Liver (tissue), 9 donors: ENCODE measurements around the gene USP6NL. TPM values are rescaled to one million over a fixed set of nuclear protein-coding genes. Genes with fewer than 3 reads are reported as not detected.

Experiments used
- DNase-seq: peaks from one replicate; pipeline ENCODE4 v3.0.0-alpha.2; 2017; ENCODE audit warnings: low spot score
- H3K27ac ChIP-seq, 2 donors: one replicate each; pipeline ENCODE4 v1.7.0; 2013; ENCODE audit warnings: inconsistent platforms in 2 of 2, low read length in 2 of 2, control low read depth in 1 of 2, low read depth in 1 of 2, mild to moderate bottlenecking in 1 of 2
- H3K27me3 ChIP-seq, 4 donors: one replicate each; pipeline versions ENCODE4 v1.6.1 to v1.7.0; 2013; ENCODE audit warnings: low read length in 3 of 4, inconsistent platforms in 1 of 4, mild to moderate bottlenecking in 1 of 4, moderate library complexity in 1 of 4; ENCODE audit not compliant: control insufficient read depth in 4 of 4, insufficient read depth in 4 of 4
- H3K36me3 ChIP-seq, 4 donors: one replicate each; pipeline versions ENCODE4 v1.6.1 to v1.7.0; 2013; ENCODE audit warnings: low read length in 3 of 4, mild to moderate bottlenecking in 3 of 4, low read depth in 1 of 4, moderate library complexity in 1 of 4; ENCODE audit not compliant: control insufficient read depth in 4 of 4, insufficient read depth in 3 of 4
- H3K4me1 ChIP-seq, 4 donors: one replicate each; pipeline versions ENCODE4 v1.6.1 to v1.7.0; 2013; ENCODE audit warnings: low read length in 3 of 4, mild to moderate bottlenecking in 3 of 4, moderate library complexity in 1 of 4; ENCODE audit not compliant: control insufficient read depth in 4 of 4, insufficient read depth in 4 of 4
- H3K4me3 ChIP-seq, 3 donors: one replicate each; pipeline versions ENCODE4 v1.6.1 to v1.7.0; 2013; ENCODE audit warnings: low read length in 3 of 3, control low read depth in 1 of 3, low read depth in 1 of 3, mild to moderate bottlenecking in 1 of 3
- H3K9ac ChIP-seq, 2 donors: one replicate each; pipeline ENCODE4 v1.7.0; 2013; ENCODE audit warnings: low read length in 2 of 2, mild to moderate bottlenecking in 2 of 2, moderate library complexity in 2 of 2, control low read depth in 1 of 2, low read depth in 1 of 2
- H3K9me3 ChIP-seq, 4 donors: one replicate each; pipeline versions ENCODE4 v1.6.1 to v1.7.0; 2013; ENCODE audit warnings: low read length in 3 of 4; ENCODE audit not compliant: control insufficient read depth in 4 of 4
- EGR1 ChIP-seq, 2 donors: IDR thresholded peaks; 2 replicates each; pipeline ENCODE4 v1.6.1; 2016 to 2018; ENCODE audit warnings: antibody characterized with exemption in 2 of 2, low read depth in 2 of 2
- FOXA1 ChIP-seq: IDR thresholded peaks from 2 replicates; pipeline ENCODE4 v1.6.1; 2016; ENCODE audit warnings: antibody characterized with exemption
- FOXA2 ChIP-seq: IDR thresholded peaks from 2 replicates; pipeline ENCODE4 v1.6.1; 2016; ENCODE audit warnings: antibody characterized with exemption
- GABPA ChIP-seq, 2 donors: IDR thresholded peaks in 1 of 2; conservative IDR thresholded peaks in 1 of 2; 2 replicates each; pipeline ENCODE4 v1.6.1; 2016; ENCODE audit warnings: antibody characterized with exemption in 2 of 2, mild to moderate bottlenecking in 1 of 2, moderate library complexity in 1 of 2
- HNF4A ChIP-seq, 2 donors: conservative IDR thresholded peaks; 2 replicates each; pipeline ENCODE4 v1.6.1; 2016; ENCODE audit warnings: antibody characterized with exemption in 2 of 2, mild to moderate bottlenecking in 2 of 2
- HNF4G ChIP-seq: IDR thresholded peaks from 2 replicates; pipeline ENCODE4 v1.6.1; 2016; ENCODE audit warnings: antibody characterized with exemption
- JUND ChIP-seq, 2 donors: IDR thresholded peaks; 2 replicates each; pipeline ENCODE4 v1.6.1; 2016; ENCODE audit warnings: antibody characterized with exemption in 2 of 2
- NR2F2 ChIP-seq: IDR thresholded peaks from 2 replicates; pipeline ENCODE4 v1.6.1; 2016; ENCODE audit warnings: antibody characterized with exemption
- RAD21 ChIP-seq, 2 donors: IDR thresholded peaks; 2 replicates each; pipeline ENCODE4 v1.6.1; 2016; ENCODE audit warnings: antibody characterized with exemption in 2 of 2, mild to moderate bottlenecking in 2 of 2
- SP1 ChIP-seq: IDR thresholded peaks from 2 replicates; pipeline ENCODE4 v1.6.1; 2018; ENCODE audit warnings: antibody characterized with exemption, mild to moderate bottlenecking
- WGBS: extraction: QIAGEN DNeasy Blood & Tissue Kit; methylation state at CpG from one replicate; pipeline ENCODE4 v1.1.7; 2013; 5-methylcytosine and 5-hydroxymethylcytosine counted together
- polyA plus RNA-seq, 2 donors: library from polyadenylated mRNA; stranded (reverse) in 1 of 2; unstranded in 1 of 2; fragments of 200-250 nt in 1 of 2; fragments of >200 nt in 1 of 2; fragmentation: Nextera tagmentation in 1 of 2; extraction: Ambion mirVana in 1 of 2; gene quantifications; one replicate each; pipeline versions ENCODE4 v1.2.1 to v1.2.3, GENCODE V29; 2013 to 2015
- total RNA-seq, 2 donors: library from RNA; depleted of rRNA; stranded (reverse); fragments of >200 nt; gene quantifications; one replicate each; pipeline ENCODE4 v1.2.3, GENCODE V29; 2014
- TF ChIP-seq, protein P1 (sequence below): IDR thresholded peaks from 2 replicates; pipeline ENCODE4 v1.6.1; 2016; ENCODE audit warnings: antibody characterized with exemption, mild to moderate bottlenecking
- TF ChIP-seq, protein P2 (sequence below): IDR thresholded peaks from 2 replicates; pipeline ENCODE4 v1.6.1; 2016; ENCODE audit warnings: antibody characterized with exemption
- TF ChIP-seq, protein P3 (sequence below): fragments of 150-350 bp; IDR thresholded peaks from 2 replicates; pipeline ENCODE4 v1.5.1; 2017; ENCODE audit warnings: improper control_type of control experiment, low read depth, low read length; ENCODE audit not compliant: missing input control
- TF ChIP-seq, protein P4 (sequence below): IDR thresholded peaks from 2 replicates; pipeline ENCODE4 v1.6.1; 2016; ENCODE audit warnings: antibody characterized with exemption
- donor health status: healthy.
- donor health status: healthy.
- donor health status: healthy.
- donor health status: healthy.
- donor health status: healthy.

USP6NL gene
- total and polyA plus RNA-seq, 4 donors = 3.8 to 15.0 (median 10.2) TPM

DNA sequence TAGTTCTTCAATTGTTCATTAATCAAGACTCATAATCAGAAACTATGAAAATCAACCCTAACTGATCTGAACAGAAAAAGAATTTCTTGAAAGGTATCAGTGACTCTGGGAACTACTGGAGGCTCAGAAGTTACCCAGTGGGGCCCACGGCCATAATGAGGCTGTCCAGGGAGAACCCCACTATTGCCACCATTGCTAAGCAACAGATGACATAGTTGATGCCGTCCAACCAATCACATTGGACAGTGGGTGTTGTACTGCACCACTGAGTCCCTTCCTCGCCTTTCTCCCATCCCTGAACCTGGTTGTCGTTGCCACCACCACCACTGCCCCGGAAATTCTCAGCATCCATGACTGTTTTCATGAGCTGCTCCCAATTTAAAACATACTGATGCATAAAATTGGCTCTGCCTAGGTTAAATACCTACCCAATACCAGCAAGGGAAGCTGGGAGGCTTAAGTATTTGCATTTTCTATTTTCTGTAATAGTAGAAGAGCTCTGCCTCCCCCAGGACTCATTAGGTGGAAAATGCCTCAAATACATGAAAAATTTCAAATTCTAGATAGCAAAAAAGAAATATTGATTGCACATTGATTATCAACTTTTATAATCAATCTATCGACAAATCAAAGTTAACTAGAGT, 26.7 kb upstream of the USP6NL start:
- Histone ChIP-seq H3K36me3 (no peaks in the 10 kb centered on the region), H3K27ac (no peak overlapping the region), H3K4me3 (no peak overlapping the region), H3K4me1 (peaks cover 12 to 15% (median 12%) of the 10 kb centered on the region in 4 donors), H3K27me3 (no peaks in the 10 kb centered on the region), H3K9me3 (no peaks in the 10 kb centered on the region), H3K9ac (no peak overlapping the region)
- DNase-seq = no peak
- WGBS = 94% methylated on average over 6 of the region's 6 CpGs
- TF ChIP-seq, protein P1, sequence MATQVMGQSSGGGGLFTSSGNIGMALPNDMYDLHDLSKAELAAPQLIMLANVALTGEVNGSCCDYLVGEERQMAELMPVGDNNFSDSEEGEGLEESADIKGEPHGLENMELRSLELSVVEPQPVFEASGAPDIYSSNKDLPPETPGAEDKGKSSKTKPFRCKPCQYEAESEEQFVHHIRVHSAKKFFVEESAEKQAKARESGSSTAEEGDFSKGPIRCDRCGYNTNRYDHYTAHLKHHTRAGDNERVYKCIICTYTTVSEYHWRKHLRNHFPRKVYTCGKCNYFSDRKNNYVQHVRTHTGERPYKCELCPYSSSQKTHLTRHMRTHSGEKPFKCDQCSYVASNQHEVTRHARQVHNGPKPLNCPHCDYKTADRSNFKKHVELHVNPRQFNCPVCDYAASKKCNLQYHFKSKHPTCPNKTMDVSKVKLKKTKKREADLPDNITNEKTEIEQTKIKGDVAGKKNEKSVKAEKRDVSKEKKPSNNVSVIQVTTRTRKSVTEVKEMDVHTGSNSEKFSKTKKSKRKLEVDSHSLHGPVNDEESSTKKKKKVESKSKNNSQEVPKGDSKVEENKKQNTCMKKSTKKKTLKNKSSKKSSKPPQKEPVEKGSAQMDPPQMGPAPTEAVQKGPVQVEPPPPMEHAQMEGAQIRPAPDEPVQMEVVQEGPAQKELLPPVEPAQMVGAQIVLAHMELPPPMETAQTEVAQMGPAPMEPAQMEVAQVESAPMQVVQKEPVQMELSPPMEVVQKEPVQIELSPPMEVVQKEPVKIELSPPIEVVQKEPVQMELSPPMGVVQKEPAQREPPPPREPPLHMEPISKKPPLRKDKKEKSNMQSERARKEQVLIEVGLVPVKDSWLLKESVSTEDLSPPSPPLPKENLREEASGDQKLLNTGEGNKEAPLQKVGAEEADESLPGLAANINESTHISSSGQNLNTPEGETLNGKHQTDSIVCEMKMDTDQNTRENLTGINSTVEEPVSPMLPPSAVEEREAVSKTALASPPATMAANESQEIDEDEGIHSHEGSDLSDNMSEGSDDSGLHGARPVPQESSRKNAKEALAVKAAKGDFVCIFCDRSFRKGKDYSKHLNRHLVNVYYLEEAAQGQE = no peak
- TF ChIP-seq RAD21 (IDR thresholded peaks at IDR 0.05) (no peak), EGR1 (IDR thresholded peaks at IDR 0.05; ENCODE audit: low read depth in 2 of 2) (no peak), FOXA2 (no peak), HNF4G (no peak), JUND (IDR thresholded peaks at IDR 0.05) (no peak), NR2F2 (no peak), FOXA1 (no peak), SP1 (no peak), GABPA (IDR thresholded peaks at IDR 0.05 in 1 of 2, conservative IDR thresholded peaks at IDR 0.05 in 1 of 2) (no peak)
- TF ChIP-seq, protein P2, sequence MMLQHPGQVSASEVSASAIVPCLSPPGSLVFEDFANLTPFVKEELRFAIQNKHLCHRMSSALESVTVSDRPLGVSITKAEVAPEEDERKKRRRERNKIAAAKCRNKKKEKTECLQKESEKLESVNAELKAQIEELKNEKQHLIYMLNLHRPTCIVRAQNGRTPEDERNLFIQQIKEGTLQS = no peak
- TF ChIP-seq, protein P3, sequence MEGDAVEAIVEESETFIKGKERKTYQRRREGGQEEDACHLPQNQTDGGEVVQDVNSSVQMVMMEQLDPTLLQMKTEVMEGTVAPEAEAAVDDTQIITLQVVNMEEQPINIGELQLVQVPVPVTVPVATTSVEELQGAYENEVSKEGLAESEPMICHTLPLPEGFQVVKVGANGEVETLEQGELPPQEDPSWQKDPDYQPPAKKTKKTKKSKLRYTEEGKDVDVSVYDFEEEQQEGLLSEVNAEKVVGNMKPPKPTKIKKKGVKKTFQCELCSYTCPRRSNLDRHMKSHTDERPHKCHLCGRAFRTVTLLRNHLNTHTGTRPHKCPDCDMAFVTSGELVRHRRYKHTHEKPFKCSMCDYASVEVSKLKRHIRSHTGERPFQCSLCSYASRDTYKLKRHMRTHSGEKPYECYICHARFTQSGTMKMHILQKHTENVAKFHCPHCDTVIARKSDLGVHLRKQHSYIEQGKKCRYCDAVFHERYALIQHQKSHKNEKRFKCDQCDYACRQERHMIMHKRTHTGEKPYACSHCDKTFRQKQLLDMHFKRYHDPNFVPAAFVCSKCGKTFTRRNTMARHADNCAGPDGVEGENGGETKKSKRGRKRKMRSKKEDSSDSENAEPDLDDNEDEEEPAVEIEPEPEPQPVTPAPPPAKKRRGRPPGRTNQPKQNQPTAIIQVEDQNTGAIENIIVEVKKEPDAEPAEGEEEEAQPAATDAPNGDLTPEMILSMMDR = no peak
- TF ChIP-seq, protein P4, sequence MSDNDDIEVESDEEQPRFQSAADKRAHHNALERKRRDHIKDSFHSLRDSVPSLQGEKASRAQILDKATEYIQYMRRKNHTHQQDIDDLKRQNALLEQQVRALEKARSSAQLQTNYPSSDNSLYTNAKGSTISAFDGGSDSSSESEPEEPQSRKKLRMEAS = no peak

DNA sequence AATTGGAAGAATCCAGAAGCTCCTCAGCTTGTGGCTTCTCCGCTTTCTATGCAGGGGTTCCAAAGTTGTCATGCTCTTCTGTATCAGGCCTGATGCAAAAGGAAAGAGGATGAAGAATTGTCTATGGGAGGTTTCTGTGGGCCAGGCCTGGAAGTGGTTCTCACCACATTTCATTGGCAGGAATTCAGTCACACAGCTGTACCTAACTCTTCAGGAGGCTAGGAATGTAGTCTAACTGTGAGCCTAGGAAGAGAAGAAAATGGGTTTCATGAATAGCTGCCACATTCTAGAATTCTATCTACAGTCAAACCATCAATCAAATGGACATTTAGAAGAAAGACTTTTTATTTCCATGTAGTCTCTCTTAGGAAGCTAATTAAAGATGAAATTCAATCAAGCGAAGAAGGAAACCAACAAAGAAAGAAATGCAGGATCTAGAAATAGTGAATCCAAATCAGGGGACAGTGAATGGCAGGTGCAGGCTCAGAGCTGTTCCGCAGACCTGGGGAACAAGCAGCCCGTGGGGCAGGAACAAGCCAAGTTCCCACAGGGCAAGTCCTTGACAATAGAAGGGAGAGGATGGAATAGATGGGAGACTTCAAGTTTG, 25.4 kb upstream of the USP6NL start:
- Histone ChIP-seq H3K4me1 (peaks cover 12 to 15% (median 12%) of the 10 kb centered on the region in 4 donors), H3K27ac (no peak overlapping the region), H3K27me3 (no peaks in the 10 kb centered on the region), H3K4me3 (no peak overlapping the region), H3K9ac (no peak overlapping the region), H3K9me3 (no peaks in the 10 kb centered on the region), H3K36me3 (no peaks in the 10 kb centered on the region)
- no peak for TF ChIP-seq HNF4A (conservative IDR thresholded peaks at IDR 0.05)
- no peak for TF ChIP-seq GABPA (IDR thresholded peaks at IDR 0.05 in 1 of 2, conservative IDR thresholded peaks at IDR 0.05 in 1 of 2)
- DNase-seq = no peak
- 96% methylated on average over 4 of the region's 4 CpGs for WGBS
